ENCODE results near the gene SLC43A1.
"Not testable (repeated sequence)": the region's sequence is repeated elsewhere in the genome, so short reads cannot be mapped to it uniquely, and the experiment has no call there.

SLC43A1 gene

DNA sequence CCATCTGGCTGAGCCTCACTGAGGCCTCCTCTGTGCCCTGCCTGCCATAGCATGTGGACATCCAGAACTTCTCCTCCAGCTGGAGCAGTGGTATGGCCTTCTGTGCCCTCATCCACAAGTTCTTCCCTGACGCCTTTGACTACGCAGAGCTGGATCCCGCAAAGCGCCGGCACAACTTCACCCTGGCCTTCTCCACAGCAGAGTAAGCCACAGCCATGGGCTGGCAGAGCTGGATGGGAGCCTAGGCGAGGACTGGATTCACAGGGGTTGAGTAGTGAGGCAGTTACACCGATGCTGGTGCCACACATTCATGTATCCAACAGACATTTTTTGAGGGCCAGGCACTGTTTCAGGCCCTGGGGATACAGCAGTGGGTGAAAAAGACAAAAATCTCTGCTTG, 30.9 kb upstream of the SLC43A1 start:
- no peak overlapping the region for H3K9ac ChIP-seq (ENCODE audit: low read length in 5 of 5)
- no peak overlapping the region for H3K27ac ChIP-seq (ENCODE audit: low read depth, low read length)
- peaks cover 0 to 5% (median 0%) of the 10 kb centered on the region in 5 donors for H3K27me3 ChIP-seq (ENCODE audit: control insufficient read depth in 5 of 5, insufficient read depth in 4 of 5, low read length in 5 of 5)
- H3K36me3 ChIP-seq (ENCODE audit: control insufficient read depth in 5 of 5, insufficient read depth in 5 of 5, low read length in 5 of 5), result peaks cover 2 to 31% (median 12%) of the 10 kb centered on the region in 5 donors
- no peaks in the 10 kb centered on the region for H3K9me3 ChIP-seq (ENCODE audit: control insufficient read depth in 5 of 5, low read length in 5 of 5)
- H3K4me1 ChIP-seq (ENCODE audit: control insufficient read depth in 5 of 5, insufficient read depth in 5 of 5, low read length in 5 of 5), result peaks cover 0 to 26% (median 2%) of the 10 kb centered on the region in 5 donors
- no peak overlapping the region for H3K4me3 ChIP-seq (ENCODE audit: low read depth in 1 of 5, low read length in 5 of 5)

DNA sequence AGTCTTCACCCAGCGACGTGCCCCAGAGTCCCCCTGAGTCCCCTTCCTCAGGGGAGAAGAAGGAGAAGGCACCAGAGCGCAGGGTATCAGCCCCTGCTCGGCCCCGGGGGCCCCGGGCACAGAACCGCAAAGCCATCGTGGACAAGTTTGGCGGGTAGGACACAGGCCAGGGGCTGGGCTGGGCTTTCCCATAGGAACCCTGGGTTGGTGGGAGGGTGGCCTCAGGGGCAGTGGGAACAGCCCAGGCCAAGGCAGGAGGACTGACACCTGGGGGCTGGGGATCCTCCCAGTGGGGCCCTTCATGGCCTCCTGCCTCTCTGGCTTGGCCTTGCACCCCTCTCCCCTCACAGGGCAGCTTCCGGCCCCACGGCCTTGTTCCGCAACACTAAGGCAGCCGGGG, 30.4 kb upstream of the SLC43A1 start:
- Histone ChIP-seq H3K27me3 (ENCODE audit: control insufficient read depth in 5 of 5, insufficient read depth in 4 of 5, low read length in 5 of 5) (peaks cover 0 to 5% (median 0%) of the 10 kb centered on the region in 5 donors), H3K9me3 (ENCODE audit: control insufficient read depth in 5 of 5, low read length in 5 of 5) (no peaks in the 10 kb centered on the region), H3K9ac (ENCODE audit: low read length in 5 of 5) (no peak overlapping the region), H3K4me1 (ENCODE audit: control insufficient read depth in 5 of 5, insufficient read depth in 5 of 5, low read length in 5 of 5) (peaks cover 0 to 26% (median 2%) of the 10 kb centered on the region in 5 donors), H3K4me3 (ENCODE audit: low read depth in 1 of 5, low read length in 5 of 5) (no peak overlapping the region), H3K36me3 (ENCODE audit: control insufficient read depth in 5 of 5, insufficient read depth in 5 of 5, low read length in 5 of 5) (peaks cover 2 to 27% (median 11%) of the 10 kb centered on the region in 5 donors), H3K27ac (ENCODE audit: low read depth, low read length) (no peak overlapping the region)

DNA sequence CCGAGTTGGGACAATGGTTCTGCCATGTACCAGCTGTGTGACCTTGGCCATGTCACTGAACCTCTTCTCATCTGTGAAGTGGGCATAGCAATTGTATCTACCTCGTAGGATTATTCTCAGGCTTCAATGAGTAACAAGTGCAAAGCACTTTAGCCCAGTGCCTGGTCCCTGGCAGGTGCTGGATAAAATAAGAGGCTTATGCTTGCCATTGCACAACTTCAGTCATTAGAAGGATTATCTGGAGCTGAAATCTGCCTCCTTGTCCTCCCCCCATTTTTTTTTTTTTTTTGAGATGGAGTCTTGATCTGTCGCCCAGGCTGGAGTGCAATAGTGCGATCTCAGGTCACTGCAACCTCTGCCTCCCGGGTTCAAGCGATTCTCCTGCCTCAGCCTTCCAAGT, 29.1 kb upstream of the SLC43A1 start:
- peaks cover 0 to 14% (median 2%) of the 10 kb centered on the region in 5 donors for H3K36me3 ChIP-seq (ENCODE audit: control insufficient read depth in 5 of 5, insufficient read depth in 5 of 5, low read length in 5 of 5)
- H3K27ac ChIP-seq (ENCODE audit: low read depth, low read length), result no peak overlapping the region
- H3K9me3 ChIP-seq (ENCODE audit: control insufficient read depth in 5 of 5, low read length in 5 of 5), result no peaks in the 10 kb centered on the region
- no peak overlapping the region for H3K9ac ChIP-seq (ENCODE audit: low read length in 5 of 5)
- no peak overlapping the region for H3K4me3 ChIP-seq (ENCODE audit: low read depth in 1 of 5, low read length in 5 of 5)
- H3K4me1 ChIP-seq (ENCODE audit: control insufficient read depth in 5 of 5, insufficient read depth in 5 of 5, low read length in 5 of 5), result peaks cover 0 to 26% (median 2%) of the 10 kb centered on the region in 5 donors
- H3K27me3 ChIP-seq (ENCODE audit: control insufficient read depth in 5 of 5, insufficient read depth in 4 of 5, low read length in 5 of 5), result peaks cover 0 to 5% (median 0%) of the 10 kb centered on the region in 5 donors

DNA sequence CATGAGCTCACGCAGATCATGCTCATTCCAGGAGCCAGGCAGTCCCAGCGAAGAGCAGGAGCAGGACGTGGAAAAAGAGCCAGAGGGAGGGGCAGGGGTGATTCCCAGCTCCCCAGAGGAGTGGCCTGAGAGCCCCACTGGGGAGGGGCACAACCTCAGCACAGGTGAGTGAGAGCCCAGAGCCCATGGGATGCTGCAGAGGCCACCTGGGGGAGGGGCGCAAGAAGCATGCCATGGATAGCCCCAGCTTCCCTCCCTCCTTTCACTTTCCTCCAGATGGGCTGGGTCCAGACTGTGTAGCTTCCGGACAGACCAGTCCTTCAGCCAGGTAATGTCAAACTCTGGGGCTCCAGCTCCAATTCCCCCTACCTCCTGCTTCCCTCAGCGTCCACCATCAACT, 28.1 kb upstream of the SLC43A1 start:
- H3K4me3 ChIP-seq (ENCODE audit: low read depth in 1 of 5, low read length in 5 of 5), result no peak overlapping the region
- H3K9me3 ChIP-seq (ENCODE audit: control insufficient read depth in 5 of 5, low read length in 5 of 5), result no peaks in the 10 kb centered on the region
- no peak overlapping the region for H3K27ac ChIP-seq (ENCODE audit: low read depth, low read length)
- H3K4me1 ChIP-seq (ENCODE audit: control insufficient read depth in 5 of 5, insufficient read depth in 5 of 5, low read length in 5 of 5), result peaks cover 0 to 26% (median 2%) of the 10 kb centered on the region in 5 donors
- no peak overlapping the region for H3K9ac ChIP-seq (ENCODE audit: low read length in 5 of 5)
- H3K36me3 ChIP-seq (ENCODE audit: control insufficient read depth in 5 of 5, insufficient read depth in 5 of 5, low read length in 5 of 5), result peaks cover 0 to 9% (median 0%) of the 10 kb centered on the region in 5 donors
- peaks cover 0 to 5% (median 0%) of the 10 kb centered on the region in 5 donors for H3K27me3 ChIP-seq (ENCODE audit: control insufficient read depth in 5 of 5, insufficient read depth in 4 of 5, low read length in 5 of 5)

DNA sequence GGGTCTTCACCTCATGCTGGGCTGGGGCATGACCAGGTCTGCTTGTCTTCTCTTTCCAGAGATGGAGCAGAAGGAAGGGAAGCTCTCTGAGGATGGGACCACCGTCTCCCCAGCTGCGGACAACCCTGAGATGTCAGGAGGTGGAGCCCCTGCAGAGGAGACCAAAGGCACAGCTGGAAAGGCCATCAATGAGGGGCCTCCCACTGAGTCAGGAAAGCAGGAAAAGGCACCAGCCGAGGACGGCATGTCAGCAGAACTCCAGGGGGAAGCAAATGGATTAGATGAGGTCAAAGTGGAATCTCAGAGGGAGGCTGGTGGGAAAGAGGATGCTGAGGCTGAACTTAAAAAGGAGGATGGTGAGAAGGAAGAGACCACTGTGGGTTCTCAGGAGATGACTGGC, 27.1 kb upstream of the SLC43A1 start:
- Histone ChIP-seq H3K36me3 (ENCODE audit: control insufficient read depth in 5 of 5, insufficient read depth in 5 of 5, low read length in 5 of 5) (peaks cover 0 to 8% (median 0%) of the 10 kb centered on the region in 5 donors), H3K27ac (ENCODE audit: low read depth, low read length) (no peak overlapping the region), H3K4me3 (ENCODE audit: low read depth in 1 of 5, low read length in 5 of 5) (no peak overlapping the region), H3K4me1 (ENCODE audit: control insufficient read depth in 5 of 5, insufficient read depth in 5 of 5, low read length in 5 of 5) (peaks cover 0 to 20% (median 1%) of the 10 kb centered on the region in 5 donors), H3K9ac (ENCODE audit: low read length in 5 of 5) (no peak overlapping the region), H3K9me3 (ENCODE audit: control insufficient read depth in 5 of 5, low read length in 5 of 5) (no peaks in the 10 kb centered on the region), H3K27me3 (ENCODE audit: control insufficient read depth in 5 of 5, insufficient read depth in 4 of 5, low read length in 5 of 5) (peaks cover 0 to 5% (median 0%) of the 10 kb centered on the region in 5 donors)

DNA sequence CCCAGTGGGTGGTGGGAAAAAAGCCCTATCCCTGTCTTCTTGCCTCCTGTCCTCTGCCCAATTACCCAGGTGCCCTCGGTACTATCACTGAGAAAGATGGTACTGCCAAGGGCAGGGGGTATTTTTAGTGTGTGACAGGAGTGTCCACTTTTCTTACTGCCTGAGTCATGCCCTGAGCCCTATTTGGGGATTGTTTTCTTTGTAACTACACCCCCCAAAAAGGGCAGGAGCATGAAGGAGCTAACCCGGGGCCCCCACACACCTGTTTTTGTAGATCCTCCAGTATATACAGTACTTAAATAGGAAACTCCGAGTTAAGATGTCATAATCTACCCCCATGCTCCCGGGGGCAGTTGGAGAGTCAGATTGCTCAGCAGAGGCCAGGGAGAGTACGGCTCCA, 25.7 kb upstream of the SLC43A1 start:
- no peak overlapping the region for H3K9ac ChIP-seq (ENCODE audit: low read length in 5 of 5)
- peaks cover 0 to 15% (median 0%) of the 10 kb centered on the region in 5 donors for H3K4me1 ChIP-seq (ENCODE audit: control insufficient read depth in 5 of 5, insufficient read depth in 5 of 5, low read length in 5 of 5)
- H3K4me3 ChIP-seq (ENCODE audit: low read depth in 1 of 5, low read length in 5 of 5), result no peak overlapping the region
- H3K27ac ChIP-seq (ENCODE audit: low read depth, low read length), result no peak overlapping the region
- H3K27me3 ChIP-seq (ENCODE audit: control insufficient read depth in 5 of 5, insufficient read depth in 4 of 5, low read length in 5 of 5), result peaks cover 0 to 5% (median 0%) of the 10 kb centered on the region in 5 donors
- H3K9me3 ChIP-seq (ENCODE audit: control insufficient read depth in 5 of 5, low read length in 5 of 5), result no peaks in the 10 kb centered on the region
- H3K36me3 ChIP-seq (ENCODE audit: control insufficient read depth in 5 of 5, insufficient read depth in 5 of 5, low read length in 5 of 5), result no peaks in the 10 kb centered on the region

DNA sequence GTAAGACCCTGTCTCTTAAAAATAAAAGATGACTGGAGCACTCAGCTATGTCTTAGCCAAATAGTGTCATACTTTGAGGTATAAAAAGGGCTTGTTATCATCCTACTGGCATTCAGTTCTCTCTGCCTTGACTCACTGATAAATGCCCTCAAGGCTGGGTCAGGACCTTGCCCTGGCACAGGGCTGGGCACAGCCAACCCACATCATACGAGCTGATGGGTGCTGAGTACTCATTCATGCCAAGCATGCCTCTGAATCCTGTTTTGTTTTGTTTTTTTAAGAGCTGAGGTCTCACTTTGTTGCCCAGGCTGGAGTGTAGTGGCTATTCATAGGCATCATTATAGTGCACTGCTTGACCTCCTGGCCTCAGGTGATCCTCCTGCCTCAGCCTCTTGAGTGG, 23.8 kb upstream of the SLC43A1 start:
- Histone ChIP-seq H3K4me3 (ENCODE audit: low read depth in 1 of 5, low read length in 5 of 5) (no peak overlapping the region), H3K27ac (ENCODE audit: low read depth, low read length) (no peak overlapping the region), H3K36me3 (ENCODE audit: control insufficient read depth in 5 of 5, insufficient read depth in 5 of 5, low read length in 5 of 5) (no peaks in the 10 kb centered on the region), H3K4me1 (ENCODE audit: control insufficient read depth in 5 of 5, insufficient read depth in 5 of 5, low read length in 5 of 5) (peaks cover 0 to 15% (median 0%) of the 10 kb centered on the region in 5 donors), H3K9me3 (ENCODE audit: control insufficient read depth in 5 of 5, low read length in 5 of 5) (no peaks in the 10 kb centered on the region), H3K27me3 (ENCODE audit: control insufficient read depth in 5 of 5, insufficient read depth in 4 of 5, low read length in 5 of 5) (peaks cover 0 to 5% (median 0%) of the 10 kb centered on the region in 5 donors), H3K9ac (ENCODE audit: low read length in 5 of 5) (no peak overlapping the region)

DNA sequence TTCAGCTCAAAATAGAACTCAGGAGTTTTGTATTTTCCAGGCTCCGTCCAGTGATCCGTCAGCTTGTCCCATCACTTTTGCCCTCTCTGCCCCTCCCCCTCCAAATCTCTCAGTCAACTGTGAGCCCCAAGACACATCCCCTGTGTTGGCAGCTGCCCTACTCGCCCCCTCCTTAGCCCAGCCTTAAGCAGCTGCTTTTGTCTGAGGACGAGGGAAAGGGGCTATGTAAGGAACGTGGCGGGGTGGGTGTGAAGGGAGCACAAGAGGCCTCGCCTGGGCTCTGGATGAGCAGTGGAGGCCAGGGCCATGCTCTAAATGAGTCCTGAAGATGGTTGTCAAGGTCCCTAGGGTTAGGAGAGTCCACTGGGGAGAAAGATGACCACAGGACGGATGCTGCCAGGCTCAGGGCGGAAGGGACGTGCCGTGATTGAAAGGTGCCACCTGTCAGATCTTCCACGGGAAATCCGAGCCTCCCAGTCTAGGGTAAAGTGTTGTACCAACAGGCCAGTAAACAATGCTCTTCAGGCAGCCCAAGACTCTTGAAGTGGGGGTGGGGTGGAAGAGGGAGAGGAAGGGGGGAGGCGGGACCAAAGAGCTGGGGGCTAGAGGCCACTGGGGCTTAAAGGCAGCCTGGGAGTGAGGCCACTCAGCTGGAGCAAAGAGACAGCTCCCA, 21.6 kb upstream of the SLC43A1 start, which contains the start of gene SMTNL1:
Gene SMTNL1 (plus strand): TSS at position 649 of the 673 bp plus-strand sequence. CDS start 5,048 bp downstream, outside the sequence.
- no peak within 1 kb of the TSS for H3K27ac ChIP-seq (ENCODE audit: low read depth, low read length)
- no peaks in the 10 kb centered on the region for H3K36me3 ChIP-seq (ENCODE audit: control insufficient read depth in 5 of 5, insufficient read depth in 5 of 5, low read length in 5 of 5)
- H3K4me1 ChIP-seq (ENCODE audit: control insufficient read depth in 5 of 5, insufficient read depth in 5 of 5, low read length in 5 of 5), result no peaks in the 10 kb centered on the region
- no peak within 1 kb of the TSS for H3K4me3 ChIP-seq (ENCODE audit: low read depth in 1 of 5, low read length in 5 of 5)
- no peaks in the 10 kb centered on the region for H3K9me3 ChIP-seq (ENCODE audit: control insufficient read depth in 5 of 5, low read length in 5 of 5)
- H3K9ac ChIP-seq (ENCODE audit: low read length in 5 of 5), result no peak within 1 kb of the TSS
- H3K27me3 ChIP-seq (ENCODE audit: control insufficient read depth in 5 of 5, insufficient read depth in 4 of 5, low read length in 5 of 5), result no peaks in the 10 kb centered on the region

DNA sequence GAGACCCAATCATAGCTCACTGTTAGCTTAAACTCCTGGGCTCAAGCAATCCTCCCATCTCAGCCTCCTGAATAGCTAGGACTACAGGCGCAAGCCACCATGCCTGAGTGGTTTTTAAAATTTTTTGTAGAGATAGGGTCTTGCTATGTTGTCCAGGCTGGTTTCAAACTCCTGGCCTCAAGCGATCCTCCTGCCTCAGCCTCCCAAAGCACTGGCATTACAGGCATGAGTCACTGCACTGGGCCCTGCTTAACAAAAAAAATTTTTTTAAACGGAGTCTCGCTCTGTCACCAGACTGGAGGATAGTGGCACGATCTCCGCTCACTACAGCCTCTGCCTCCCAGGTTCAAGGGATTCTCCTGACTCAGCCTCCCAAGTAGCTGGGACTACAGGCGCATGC, 18.9 kb upstream of the SLC43A1 start:
- H3K27me3 ChIP-seq (ENCODE audit: control insufficient read depth in 5 of 5, insufficient read depth in 4 of 5, low read length in 5 of 5), result not testable (repeated sequence)

DNA sequence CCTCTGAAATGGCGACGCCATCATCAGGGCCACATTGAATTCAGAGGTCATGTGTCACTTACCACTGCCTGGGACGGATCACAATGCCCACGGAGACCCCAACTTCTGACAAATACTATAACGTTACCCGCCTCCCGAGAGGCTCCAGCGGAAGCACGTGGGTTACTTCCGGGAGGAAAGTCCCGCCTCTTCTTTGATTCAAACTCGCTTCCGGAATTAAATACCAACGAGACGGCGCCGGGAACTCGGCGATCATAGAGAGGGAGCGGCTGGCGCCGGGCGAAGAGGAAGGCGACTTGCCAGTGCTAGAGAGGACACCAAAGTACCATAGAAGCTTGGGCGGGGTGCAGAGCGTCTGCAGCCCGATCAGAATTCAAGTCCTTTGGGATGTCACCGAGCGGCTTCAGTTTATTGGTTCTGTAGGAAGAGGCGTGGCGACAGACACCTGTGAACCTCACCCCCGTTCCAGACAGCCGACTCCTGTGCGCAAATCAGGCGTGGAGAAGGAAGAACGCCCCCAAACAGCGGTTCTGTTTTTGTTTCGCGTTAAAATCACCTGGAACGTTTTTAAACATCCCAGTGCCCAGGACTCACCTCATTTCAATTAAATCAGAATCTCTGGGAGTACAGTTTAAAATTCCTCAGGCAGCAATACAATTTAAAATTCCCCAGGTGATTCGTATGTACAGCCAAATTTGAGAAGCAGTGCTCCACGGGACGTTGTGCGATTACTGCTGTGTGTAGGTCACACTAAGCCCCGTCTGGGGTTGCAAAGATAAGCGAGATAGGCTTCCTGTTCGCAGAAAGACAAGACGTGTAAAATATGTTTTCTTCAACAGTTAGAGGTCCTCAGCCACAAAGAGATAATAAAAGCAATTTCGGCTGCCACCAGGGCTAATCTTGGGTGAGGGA, 15.3 kb upstream of the SLC43A1 start, which contains the start of gene TIMM10:
Gene TIMM10 (minus strand): TSS at position 159 of the 912 bp plus-strand sequence. CDS start 565 bp downstream, outside the sequence.
- Histone ChIP-seq H3K27ac (ENCODE audit: low read depth, low read length) (peak within 1 kb of the TSS; percentile 81), H3K27me3 (ENCODE audit: control insufficient read depth in 5 of 5, insufficient read depth in 4 of 5, low read length in 5 of 5) (no peaks in the 10 kb centered on the region), H3K4me1 (ENCODE audit: control insufficient read depth in 5 of 5, insufficient read depth in 5 of 5, low read length in 5 of 5) (peaks cover 7 to 22% (median 18%) of the 10 kb centered on the region in 5 donors)

More for the DNA sequence above, 18.9 kb upstream of the SLC43A1 start:
- H3K36me3 ChIP-seq (ENCODE audit: control insufficient read depth in 5 of 5, insufficient read depth in 5 of 5, low read length in 5 of 5); H3K9ac ChIP-seq (ENCODE audit: low read length in 5 of 5); H3K4me3 ChIP-seq (ENCODE audit: low read depth in 1 of 5, low read length in 5 of 5); H3K27ac ChIP-seq (ENCODE audit: low read depth, low read length); H3K9me3 ChIP-seq (ENCODE audit: control insufficient read depth in 5 of 5, low read length in 5 of 5): not testable (repeated sequence)
- H3K4me1 ChIP-seq (ENCODE audit: control insufficient read depth in 5 of 5, insufficient read depth in 5 of 5, low read length in 5 of 5), result peaks cover 7 to 19% (median 17%) of the 10 kb centered on the region in 5 donors

More for the DNA sequence above, 15.3 kb upstream of the SLC43A1 start, which contains the start of gene TIMM10:
- peaks cover 0 to 10% (median 4%) of the 10 kb centered on the region in 5 donors for H3K36me3 ChIP-seq (ENCODE audit: control insufficient read depth in 5 of 5, insufficient read depth in 5 of 5, low read length in 5 of 5)
- H3K4me3 ChIP-seq (ENCODE audit: low read depth in 1 of 5, low read length in 5 of 5), result peak within 1 kb of the TSS; percentile 75 to 98 (median 94)
- no peaks in the 10 kb centered on the region for H3K9me3 ChIP-seq (ENCODE audit: control insufficient read depth in 5 of 5, low read length in 5 of 5)
- peak within 1 kb of the TSS; percentile 74 to 95 (median 93) for H3K9ac ChIP-seq (ENCODE audit: low read length in 5 of 5)

All from subcutaneous abdominal adipose tissue (tissue), 5 donors.